Measurements from ENCODE around the gene DYNLT1. TPM values are rescaled to one million over a fixed set of nuclear protein-coding genes. Genes with fewer than 3 reads are reported as not detected.

DYNLT1 gene
- total RNA-seq (81.4 and 82.6 TPM in 2 replicates), polyA plus RNA-seq (180 and 219 TPM in 2 replicates)

- no peaks in the 10 kb centered on the region for H3K27me3 ChIP-seq
Observed at GRCh38 chr6:158644231-158645063, at the start of gene DYNLT1. TSS of gene DYNLT1 (minus strand) at chr6:158644743. CDS start at chr6:158644708, 35 bp downstream.

GRCh38 chr6:158688860-158689259, 44.3 kb upstream of the DYNLT1 start:
- DNase-seq (ENCODE audit: low spot score), result no peak
- TF ChIP-seq EZH2phosphoT487 (IDR thresholded peaks at IDR 0.05; ENCODE audit: low read depth, severe bottlenecking, unreplicated experiment), result no peak
- TF ChIP-seq EZH2 (IDR thresholded peaks at IDR 0.05; ENCODE audit: borderline replicate concordance), result no peak
- no peak for TF ChIP-seq CTCF (IDR thresholded peaks at IDR 0.05; ENCODE audit: poor library complexity)
- Histone ChIP-seq H3K36me3 (replicated peaks; ENCODE audit: insufficient read depth, low read depth) (no peaks in the 10 kb centered on the region), H3K79me2 (no peaks in the 10 kb centered on the region), H2AFZ (no peak overlapping the region), H4K20me1 (ENCODE audit: insufficient read depth, poor library complexity, severe bottlenecking) (no peaks in the 10 kb centered on the region), H3K27me3 (no peaks in the 10 kb centered on the region), H3K9me3 (ENCODE audit: low read depth) (no peaks in the 10 kb centered on the region), H3K9me2 (replicated peaks; ENCODE audit: insufficient read depth) (no peaks in the 10 kb centered on the region), H3K4me2 (no peak overlapping the region), H3K4me1 (ENCODE audit: insufficient read depth) (no peaks in the 10 kb centered on the region), H3K4me3 (no peak overlapping the region), H3K27ac (no peak overlapping the region)
- WGBS (ENCODE audit: low lambda C conversion rate, missing lambda C conversion rate), result 95% methylated on average over 1 of the region's 1 CpG

More at GRCh38 chr6:158644231-158645063, at the start of gene DYNLT1:
- Histone ChIP-seq H3K9me2 (replicated peaks; ENCODE audit: insufficient read depth) (no peaks in the 10 kb centered on the region), H2AFZ (peak within 1 kb of the TSS; percentile 57), H3K4me2 (peak within 1 kb of the TSS; percentile 89), H3K9me3 (ENCODE audit: low read depth) (no peaks in the 10 kb centered on the region), H3K4me3 (peak within 1 kb of the TSS; percentile 87), H3K4me1 (ENCODE audit: insufficient read depth) (peaks cover 40% of the 10 kb centered on the region), H4K20me1 (ENCODE audit: insufficient read depth, poor library complexity, severe bottlenecking) (peaks cover 9% of the 10 kb centered on the region), H3K27ac (peak within 1 kb of the TSS; percentile 98), H3K79me2 (peaks cover 45% of the 10 kb centered on the region), H3K36me3 (replicated peaks; ENCODE audit: insufficient read depth, low read depth) (no peaks in the 10 kb centered on the region)
- 3% methylated on average over 16 of the region's 81 CpGs for WGBS (ENCODE audit: low lambda C conversion rate, missing lambda C conversion rate)
- peak; percentile 97 for DNase-seq (ENCODE audit: low spot score)
- TF ChIP-seq CTCF (IDR thresholded peaks at IDR 0.05; ENCODE audit: poor library complexity), result no peak
- TF ChIP-seq EZH2phosphoT487 (IDR thresholded peaks at IDR 0.05; ENCODE audit: low read depth, severe bottlenecking, unreplicated experiment), result no peak
- TF ChIP-seq EZH2 (IDR thresholded peaks at IDR 0.05; ENCODE audit: borderline replicate concordance), result no peak

GRCh38 chr6:158687506-158687905, 43.0 kb upstream of the DYNLT1 start:
- Histone ChIP-seq H4K20me1 (ENCODE audit: insufficient read depth, poor library complexity, severe bottlenecking) (no peaks in the 10 kb centered on the region), H3K36me3 (replicated peaks; ENCODE audit: insufficient read depth, low read depth) (no peaks in the 10 kb centered on the region), H3K9me2 (replicated peaks; ENCODE audit: insufficient read depth) (no peaks in the 10 kb centered on the region), H3K27me3 (no peaks in the 10 kb centered on the region), H3K4me1 (ENCODE audit: insufficient read depth) (no peaks in the 10 kb centered on the region), H3K9me3 (ENCODE audit: low read depth) (no peaks in the 10 kb centered on the region), H3K79me2 (no peaks in the 10 kb centered on the region), H3K27ac (no peak overlapping the region), H3K4me3 (no peak overlapping the region), H3K4me2 (no peak overlapping the region), H2AFZ (no peak overlapping the region)
- TF ChIP-seq EZH2 (IDR thresholded peaks at IDR 0.05; ENCODE audit: borderline replicate concordance), result no peak
- TF ChIP-seq EZH2phosphoT487 (IDR thresholded peaks at IDR 0.05; ENCODE audit: low read depth, severe bottlenecking, unreplicated experiment), result no peak
- no peak for TF ChIP-seq CTCF (IDR thresholded peaks at IDR 0.05; ENCODE audit: poor library complexity)
- 93% methylated on average over 4 of the region's 4 CpGs for WGBS (ENCODE audit: low lambda C conversion rate, missing lambda C conversion rate)
- no peak for DNase-seq (ENCODE audit: low spot score)
